CD4-positive, alpha-beta T cell treated with Interleukin-2 at 100 ng/mL for 4 hours (primary cell): ENCODE measurements around the gene TRIM10.
A peak's percentile ranks its signal among the peaks of the same experiment; 100 is the strongest.
"Not testable (repeated sequence)": the region's sequence is repeated elsewhere in the genome, so short reads cannot be mapped to it uniquely, and the experiment has no call there.

Source experiments
- DNase-seq: peaks from one replicate; pipeline ENCODE4 v3.0.0-alpha.2; 2020; ENCODE audit warnings: low spot score

The TRIM10 gene

DNA sequence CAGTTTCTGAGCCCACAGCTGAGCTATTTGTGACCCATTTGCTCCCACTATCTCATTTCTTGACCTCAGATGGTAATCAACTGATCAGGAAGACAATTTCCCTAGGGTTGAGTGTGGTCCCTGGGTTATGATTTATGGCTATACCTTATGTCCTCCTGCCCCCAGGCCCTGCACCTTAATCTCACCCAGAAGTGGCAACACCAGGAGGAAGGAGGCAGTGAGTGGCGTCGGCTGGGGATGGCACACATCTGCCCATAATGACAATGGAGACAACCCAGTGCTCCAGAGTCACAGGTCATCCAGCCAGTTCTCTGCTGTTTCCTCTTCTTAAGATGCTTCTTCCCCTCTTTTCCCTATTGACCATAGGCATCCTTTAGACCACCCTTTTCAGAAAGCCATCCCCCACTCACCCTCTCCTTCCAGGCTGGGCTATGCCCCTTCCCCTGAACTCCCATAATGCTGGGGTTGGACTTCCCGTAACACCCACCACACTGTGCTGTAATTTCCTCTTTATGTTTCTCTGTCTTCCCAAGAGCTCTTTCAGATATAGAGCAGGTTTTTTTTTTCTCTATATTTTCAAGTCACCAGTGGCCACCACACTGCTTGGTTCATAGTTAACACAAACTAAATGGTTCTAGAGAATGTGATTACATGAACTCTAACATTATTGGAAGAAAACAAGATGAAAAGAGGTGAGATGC, 8.0 kb downstream of the TRIM10 start:
- DNase-seq = no peak

DNA sequence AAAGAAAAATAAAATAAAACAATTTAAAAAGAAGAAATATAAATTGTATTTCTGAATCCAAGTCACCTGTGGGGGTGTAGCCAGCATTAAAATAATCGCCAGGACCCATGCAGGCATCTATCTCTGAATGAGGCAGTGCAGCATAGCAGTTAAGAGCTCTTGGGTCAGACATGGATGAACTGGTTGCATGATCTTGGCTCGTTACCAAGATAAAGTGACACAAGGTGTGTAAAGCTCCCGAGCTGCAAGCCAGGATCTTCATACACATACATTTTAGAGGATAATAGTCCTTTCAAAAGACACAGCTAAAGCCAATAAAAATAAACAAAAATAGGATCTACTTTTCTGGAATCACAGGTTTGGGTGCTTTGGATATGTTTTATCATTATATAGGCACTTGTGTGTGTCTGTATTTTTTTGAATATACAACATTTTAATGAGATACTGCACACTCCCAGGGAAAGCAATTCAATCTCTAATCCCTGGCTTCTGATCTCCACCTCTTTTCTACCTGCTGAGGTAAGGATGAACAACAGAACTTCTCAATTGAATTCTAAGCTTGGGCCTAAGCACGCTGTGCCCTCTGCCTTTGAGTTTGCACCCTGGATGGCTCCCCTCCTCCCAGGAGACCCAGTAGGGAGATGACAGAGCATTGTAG, 8.9 kb downstream of the TRIM10 start:
- no peak for DNase-seq

DNA sequence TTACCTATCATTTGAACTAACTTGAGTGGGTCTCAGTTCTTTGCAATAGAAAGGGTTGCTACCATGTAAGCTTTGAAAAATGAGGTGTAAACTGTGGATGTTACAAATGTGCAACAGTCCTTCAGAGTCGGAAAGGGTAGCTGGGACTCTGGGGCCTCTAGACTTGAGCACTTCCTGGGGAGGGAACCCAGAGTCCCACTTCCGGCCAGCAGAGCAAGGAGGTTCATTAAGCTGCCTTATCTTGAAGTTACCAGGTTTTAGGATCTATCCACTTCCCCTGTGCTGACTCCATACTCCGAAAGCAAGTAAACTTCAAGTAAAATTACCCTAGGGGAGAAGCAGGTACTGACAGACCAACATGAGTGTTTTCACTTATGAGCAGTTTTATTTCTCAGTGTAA, 9.4 kb downstream of the TRIM10 start:
- DNase-seq = no peak

DNA sequence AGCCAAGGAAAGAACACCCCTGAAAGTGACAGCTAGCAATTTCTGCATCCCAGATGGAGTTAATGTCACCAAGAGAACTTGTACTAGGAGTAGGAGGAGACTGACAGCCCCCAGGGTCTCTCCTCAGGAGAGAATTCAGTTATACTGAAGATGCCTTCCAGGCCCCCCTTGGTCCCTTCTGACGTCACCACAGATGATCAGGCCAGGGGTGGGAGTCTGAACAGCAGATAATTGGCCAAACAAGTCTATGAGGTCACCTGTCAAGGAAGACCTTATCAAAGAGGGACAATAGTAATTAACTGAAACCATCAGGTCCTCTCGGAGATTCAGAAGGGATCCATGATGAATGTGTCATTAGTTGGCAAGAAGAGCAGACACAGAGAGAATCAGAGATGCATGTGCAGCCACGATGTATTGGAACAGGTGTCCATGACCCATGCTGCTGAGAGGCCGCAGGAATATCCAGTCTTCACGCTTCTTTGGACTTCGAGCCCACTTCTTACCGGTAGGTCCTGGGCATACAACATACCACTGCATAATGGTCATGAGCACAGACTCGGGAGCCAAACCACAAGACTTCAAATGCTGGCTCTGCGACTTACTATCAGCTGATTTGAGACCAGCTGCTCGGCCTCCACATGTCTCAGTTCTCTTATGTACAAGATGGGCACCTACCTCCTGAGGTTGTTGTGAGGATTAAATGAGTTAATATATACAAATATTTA, 10.2 kb downstream of the TRIM10 start:
- no peak for DNase-seq

DNA sequence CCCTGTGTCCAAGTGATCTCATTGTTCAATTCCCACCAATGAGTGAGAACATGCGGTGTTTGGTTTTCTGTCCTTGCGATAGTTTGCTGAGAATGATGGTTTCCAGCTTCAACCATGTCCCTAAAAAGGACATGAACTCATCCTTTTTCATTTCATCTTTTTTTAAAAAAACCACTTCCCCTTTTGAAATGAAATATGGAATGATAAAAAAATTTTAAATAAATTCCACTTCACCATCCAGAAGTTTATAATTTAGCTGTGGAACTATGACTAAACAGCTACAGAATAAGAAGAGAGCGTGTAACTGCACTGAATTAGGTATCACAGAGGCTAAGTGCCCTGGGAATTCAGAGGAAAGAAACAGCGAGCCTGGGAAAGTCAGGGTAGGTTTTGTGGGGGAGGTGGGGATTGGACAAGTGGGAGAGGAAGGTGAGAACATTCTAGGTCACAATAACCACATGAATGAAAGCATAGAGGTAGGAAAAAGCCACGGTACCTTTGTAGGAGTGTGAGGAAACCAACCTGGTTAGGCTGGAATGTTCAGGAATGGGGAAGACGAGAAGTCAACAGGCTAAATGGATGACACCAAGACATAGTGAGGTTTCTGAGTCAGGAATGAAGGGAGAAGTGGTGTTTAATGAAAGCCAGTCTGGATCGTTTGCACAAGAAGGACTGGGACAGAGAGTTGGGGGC, 11.0 kb downstream of the TRIM10 start:
- no peak for DNase-seq

DNA sequence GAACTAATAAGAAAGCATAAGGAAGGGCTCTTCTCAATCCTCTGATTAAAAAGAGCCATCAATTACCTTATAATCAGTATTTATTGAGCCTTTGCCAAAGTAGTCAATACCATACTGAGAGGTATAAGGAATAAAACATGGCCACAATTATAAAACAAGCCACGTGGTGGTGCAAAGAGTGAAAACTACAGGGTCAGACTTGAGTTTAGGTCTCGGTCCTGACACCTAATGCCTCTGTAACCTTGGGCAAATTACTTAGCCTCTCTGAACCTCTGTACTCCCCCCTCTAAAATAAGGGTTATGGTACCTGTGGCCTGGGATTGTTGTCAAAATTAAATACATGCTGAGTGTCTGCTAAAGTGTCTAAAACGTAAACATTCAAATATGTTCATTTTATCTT, 11.8 kb downstream of the TRIM10 start:
- no peak for DNase-seq

DNA sequence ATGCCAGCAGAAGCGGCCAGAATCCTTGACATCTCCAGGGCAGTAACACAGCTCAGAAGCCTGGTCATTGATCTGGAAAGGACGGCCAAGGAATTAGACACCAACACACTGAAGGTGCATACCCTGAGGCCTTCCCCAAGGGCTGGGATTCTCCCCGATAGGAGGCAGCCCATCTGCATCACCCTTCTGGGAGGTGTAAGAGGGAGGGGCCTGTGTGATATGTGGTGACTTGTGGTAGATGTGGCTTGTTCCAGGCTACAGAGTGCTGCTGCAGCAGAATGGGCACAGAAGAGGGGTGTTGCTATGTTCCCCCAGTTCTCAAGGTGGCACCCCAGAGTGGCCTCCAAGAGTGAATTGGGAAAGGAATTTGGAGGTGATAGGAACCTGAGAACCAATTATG, 13.9 kb downstream of the TRIM10 start:
- DNase-seq = no peak

DNA sequence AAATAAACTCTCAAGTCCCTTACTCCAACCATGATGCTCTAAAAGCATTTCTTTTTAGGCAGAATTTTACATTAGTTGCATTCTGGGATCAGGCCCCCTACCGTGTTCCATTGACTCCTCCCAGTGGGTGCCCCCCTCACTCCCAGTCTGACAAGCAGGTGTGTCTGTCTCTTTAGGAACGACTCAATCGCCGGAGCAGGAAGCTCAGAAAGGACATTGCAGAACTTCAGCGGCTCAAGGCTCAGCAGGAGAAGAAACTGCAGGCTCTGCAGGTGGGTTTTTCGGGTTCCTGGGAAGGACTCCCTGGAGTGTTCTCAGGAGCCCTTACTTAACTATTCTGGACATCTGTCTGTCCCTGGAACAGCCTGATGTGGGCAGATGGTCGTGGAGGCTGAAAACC, 15.2 kb downstream of the TRIM10 start:
- DNase-seq = no peak

DNA sequence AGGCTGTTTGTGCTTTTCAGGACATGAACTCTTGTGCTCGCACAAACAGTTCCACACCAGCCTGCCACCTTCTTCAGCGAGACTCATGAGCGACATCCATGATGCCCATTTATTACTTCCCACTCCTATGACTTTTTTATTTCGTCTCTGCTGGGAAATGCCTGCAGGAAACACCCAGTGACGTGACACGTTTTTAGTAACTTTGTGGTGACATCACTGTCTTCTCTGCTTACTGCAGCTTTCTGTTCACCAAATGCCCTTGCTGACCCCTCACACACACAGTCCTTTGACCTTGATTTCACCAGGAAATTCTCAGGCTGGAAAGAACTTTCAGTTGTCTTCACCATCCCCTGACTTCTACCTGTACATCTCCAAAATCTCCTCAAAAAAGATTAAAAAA, 16.2 kb downstream of the TRIM10 start:
- DNase-seq = no peak

DNA sequence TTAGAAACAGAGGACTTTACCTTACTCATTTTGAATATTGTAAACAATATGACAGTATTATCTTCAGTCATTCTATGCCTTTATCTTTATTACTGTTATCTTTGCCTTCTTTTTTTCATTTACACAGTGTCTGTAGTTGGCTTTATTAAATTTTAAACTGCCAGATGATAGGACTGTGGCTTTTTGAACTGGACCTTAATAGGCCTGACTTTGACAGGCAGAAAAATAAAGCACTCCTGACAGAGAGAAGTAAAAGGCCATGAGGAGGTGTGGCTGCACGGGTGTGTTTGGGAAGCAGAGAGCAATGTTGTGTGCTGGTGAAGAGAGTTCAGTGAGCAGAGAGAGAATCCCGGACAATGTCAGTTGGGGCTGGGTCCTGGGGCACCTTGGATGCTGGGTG, 17.2 kb downstream of the TRIM10 start:
- no peak for DNase-seq

DNA sequence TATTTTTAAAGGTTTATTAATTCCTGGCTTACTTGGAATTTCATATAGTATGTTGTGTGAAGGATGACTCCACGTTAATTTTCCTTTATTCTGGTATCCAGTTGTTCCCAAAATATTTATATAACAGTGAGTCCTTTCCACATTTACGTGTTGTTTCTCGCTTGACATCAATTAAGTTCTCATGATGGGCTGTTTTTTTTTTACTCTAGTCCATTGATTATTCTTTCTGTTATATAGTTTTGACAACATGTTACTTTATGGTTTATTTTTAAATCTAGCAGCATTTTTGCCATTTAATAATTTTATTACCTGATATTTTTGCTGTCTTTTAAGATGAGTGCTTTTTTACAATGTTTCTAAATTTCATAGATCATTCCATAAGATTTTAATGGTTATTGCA, 18.3 kb downstream of the TRIM10 start:
- DNase-seq = no peak

DNA sequence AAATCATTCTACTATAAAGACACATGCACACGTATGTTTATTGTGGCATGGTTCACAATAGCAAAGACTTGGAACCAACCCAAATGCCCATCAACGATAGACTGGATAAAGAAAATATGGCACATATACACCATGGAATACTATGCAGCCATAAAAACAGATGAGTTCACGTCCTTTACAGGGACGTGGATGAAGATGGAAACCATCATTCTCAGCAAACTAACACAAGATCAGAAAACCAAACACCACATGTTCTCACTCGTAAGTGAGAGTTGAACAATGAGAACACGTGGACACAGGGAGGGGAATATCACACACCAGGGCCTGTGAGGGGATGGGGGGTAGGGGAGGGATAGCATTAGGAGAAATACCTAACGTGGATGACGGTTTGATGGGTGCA, 20.8 kb downstream of the TRIM10 start:
- not testable (repeated sequence) for DNase-seq

DNA sequence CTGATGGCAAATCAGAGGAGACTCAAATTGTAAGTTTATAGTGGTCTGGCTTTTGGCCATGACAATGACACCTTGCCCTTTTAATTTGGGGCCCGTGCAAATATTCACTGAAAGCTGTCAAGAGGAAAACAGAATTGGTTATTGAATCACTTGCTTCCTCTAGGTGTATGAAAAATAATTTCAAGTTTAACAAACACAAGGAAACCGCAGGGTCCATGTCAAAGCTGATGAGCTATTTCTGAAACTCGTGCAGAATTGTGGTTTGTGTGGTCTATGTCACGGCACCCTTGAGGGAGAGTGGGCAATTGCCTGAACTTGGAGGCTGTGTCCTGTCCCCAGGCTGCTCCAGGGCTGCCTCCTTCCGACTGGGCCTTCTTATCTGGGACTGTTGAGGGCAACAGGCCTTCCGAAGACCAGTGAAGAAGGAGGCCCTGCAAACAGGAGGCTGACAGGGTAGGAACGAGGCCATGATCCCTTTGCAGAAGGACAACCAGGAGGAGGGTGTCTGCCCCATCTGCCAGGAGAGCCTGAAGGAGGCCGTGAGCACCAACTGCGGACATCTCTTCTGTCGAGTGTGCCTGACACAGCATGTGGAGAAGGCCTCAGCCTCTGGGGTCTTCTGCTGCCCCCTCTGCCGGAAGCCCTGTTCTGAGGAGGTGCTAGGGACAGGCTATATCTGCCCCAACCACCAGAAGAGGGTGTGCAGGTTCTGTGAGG, 24.3 kb downstream of the TRIM10 start:
- no peak for DNase-seq

DNA sequence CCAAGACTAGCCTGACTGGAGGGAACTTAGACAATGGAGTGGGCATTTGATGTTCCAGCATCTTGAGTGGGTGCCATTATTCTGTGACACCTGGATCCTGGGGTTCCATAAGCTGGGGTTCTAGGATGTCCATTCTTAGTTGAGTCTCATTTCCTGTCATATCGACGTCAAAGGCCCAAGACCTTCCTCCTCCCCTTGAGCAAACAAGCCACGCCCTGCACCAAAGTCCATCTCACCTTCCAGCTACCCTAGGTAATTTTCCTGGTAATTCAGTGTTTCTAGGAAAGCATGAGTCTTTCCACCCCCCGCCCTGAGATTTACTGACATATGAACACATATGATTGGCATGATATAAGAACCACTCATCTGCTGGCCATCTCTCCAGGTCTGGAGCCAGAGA, 25.3 kb downstream of the TRIM10 start, which contains the start of gene TRIM40:
Gene TRIM40 (plus strand): TSS at position 384 of the 400 bp plus-strand sequence. CDS start 897 bp downstream, outside the sequence.
- DNase-seq = no peak

DNA sequence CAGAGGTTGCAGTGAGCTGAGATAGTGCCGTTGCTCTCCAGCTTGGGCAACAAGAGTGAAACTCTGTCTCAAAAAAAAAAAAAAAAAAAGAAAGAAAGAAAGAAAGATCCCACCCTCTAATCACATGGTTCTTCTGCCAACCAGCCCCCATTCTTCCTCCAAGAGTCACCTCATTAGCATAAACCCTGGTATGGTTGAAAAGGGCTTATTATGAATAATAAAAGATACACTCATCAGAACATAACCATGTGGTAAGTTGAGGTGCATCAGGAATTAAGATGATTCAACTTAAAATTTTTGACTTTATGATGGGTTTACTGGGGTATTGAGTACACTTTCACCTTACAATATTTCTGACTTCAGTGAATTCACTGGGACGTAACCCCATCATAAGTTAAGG, 25.9 kb downstream of the TRIM10 start:
- no peak for DNase-seq

DNA sequence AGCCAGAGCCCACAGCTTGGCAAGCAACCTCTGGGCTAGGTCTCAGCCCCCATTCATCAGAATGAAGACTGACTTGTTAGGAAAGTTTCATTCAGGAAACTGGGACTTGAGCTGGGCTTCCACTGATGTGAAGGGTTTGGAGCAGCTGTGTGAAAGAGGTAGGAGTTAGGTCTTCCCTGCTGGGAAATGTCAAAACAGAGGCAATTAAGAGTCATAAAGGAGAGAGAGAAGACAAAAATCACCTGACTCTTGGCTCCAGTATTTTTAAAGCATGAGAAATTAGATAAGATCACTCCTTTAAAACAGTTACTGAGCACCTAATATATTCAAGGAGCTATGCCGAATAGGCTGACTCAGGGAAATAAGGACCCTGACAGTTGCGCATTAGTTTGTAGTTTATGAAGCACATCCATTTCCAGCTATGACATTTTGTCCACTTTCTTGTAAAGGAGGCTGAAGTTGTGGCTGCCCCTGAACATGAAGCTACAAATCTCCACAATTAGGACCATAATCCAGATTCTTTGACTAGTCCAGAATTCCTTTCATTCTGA, 29.0 kb downstream of the TRIM10 start:
- DNase-seq = no peak

DNA sequence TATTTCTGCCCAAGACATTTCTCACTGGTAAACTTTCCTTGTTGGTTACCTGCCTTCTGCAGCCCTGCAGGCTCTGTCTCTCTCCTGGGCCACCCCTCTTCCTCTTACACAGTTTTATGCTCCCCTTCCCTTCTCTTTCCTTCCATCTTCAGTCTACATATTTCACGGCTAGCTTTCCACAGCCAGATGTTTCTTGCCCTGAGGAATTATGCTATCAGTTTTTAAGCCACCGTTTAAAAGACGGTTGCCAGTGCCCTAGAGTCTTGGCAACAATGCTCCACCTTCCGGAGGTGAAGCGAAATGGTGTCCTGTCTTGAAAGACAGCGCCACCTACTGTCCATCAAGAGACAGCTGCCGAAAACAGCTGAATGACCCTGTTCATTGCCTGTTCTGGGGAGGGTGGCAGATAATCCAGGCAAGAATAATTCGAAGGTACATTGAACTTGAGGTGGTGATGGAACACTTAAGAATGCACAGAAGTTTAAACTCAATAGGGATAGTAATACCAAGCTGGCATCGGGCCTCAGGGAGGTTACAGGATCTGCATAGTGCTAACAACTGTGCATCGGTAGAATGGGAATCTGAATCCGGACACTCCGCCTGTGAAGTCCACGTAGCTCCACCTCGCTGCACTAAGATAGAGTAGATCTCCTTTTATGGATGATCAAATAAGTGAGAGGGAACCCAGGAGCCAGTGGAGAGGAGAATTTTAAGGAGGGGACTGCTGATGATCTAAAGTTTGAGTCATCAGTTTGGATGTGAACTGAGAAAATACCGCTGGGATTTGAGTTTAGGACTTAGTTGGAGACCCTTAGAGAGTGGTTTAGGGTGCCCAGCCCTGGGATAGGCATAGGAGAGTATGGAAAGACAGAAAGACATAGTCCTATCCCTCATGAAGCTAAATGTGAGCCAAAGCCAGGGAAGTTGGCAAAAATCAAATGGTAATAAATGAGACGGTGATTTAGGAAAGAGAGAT, 29.8 kb downstream of the TRIM10 start:
- peak; percentile 84 for DNase-seq

DNA sequence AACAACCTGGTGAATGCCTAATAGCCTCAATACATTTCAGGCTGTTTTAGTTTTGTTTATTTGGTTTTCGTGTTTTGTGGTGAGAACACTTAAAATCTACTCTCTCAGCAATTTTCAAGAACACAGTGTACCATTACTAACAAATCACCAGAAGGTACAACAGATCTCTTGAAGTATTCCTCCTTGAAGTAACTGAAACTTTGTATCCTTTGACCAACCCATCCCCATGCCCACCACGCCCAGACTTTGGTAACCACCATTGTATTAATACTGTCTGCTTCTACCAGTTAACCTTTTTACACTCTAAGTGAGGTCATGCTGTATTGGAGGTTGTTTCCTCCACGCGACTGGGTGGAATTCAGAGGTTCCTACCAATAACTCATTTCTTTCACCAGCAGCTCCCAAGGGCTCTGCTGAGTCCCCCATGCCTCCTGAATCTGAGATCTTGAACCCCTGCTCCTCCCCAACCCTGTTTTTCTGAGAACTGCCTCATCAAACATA, 30.8 kb downstream of the TRIM10 start:
- DNase-seq = no peak

DNA sequence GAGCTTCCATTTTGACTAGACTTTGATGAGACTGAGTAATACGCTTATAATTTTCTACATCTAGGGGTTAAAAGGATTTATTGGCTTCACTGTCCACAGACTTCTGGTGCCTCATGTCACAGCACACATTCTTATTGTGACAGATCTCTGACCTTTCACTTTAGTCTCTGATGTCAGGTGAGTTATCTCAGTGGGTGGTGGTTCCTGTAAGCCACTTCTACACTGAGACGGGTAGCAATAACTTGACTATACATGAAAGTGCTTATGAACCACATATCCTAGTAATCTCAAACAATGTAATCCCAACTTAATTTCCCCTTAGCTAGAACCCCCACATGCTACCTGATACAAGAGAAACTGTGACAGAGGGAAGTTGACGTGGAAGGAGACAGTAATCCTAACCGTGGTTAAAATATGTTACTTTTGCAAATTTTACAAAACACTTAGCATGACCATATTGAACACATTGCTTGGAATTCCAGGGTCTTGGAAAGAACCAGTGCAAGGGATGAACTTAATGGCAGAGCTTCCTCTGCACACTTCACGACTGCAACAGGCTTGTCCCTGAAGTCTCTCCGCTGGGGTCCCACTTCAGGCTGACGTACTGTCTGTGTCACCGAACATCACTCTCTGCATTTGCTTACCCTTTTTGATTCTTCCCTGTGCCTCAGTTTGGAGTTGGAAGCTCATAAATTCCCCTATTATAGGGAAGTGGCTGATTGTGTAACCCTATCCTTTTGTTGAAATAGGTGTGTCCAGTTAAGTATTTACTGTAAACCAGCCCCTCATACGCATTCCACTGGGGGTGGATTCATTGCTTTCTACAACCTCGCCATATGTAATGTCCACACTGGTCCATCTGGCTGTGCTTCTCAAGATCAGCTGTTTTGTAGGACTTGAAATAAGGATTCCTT, 31.5 kb downstream of the TRIM10 start:
- no peak for DNase-seq
